GM23338 (cell line): Measurements from ENCODE around the gene MTAP. TPM values are rescaled to one million over a fixed set of nuclear protein-coding genes. Genes with fewer than 3 reads are reported as not detected.
"Not testable (repeated sequence)": the region's sequence is repeated elsewhere in the genome, so short reads cannot be mapped to it uniquely, and the experiment has no call there.

Experiments used
- ATAC-seq: fragments of 200-7000 bp; cut with Tn5 transposase; 3 replicates; pipeline ENCODE4 v1.9.1; 2020
- DNase-seq: peaks from one replicate; pipeline ENCODE4 v3.0.0-alpha.2; 2015; ENCODE audit warnings: low spot score
- H2AFZ ChIP-seq: fragments of 200-600 bp; sonication (generic); 2 replicates; pipeline ENCODE4 v1.8.0; 2016; ENCODE audit warnings: antibody characterized with exemption, mild to moderate bottlenecking, moderate library complexity
- H3F3A ChIP-seq: fragments of 200-600 bp; sonication (generic); replicated peaks from 2 replicates; pipeline ENCODE4 v1.8.0; 2017; ENCODE audit warnings: antibody characterized with exemption, mixed run types, low read depth
- H3K27ac ChIP-seq: fragments of 200-600 bp; sonication (generic); 2 replicates; pipeline ENCODE4 v1.6.1; 2016; ENCODE audit warnings: low read depth
- H3K27me3 ChIP-seq: fragments of 200-600 bp; sonication (generic); 2 replicates; pipeline ENCODE4 v1.8.0; 2016; ENCODE audit warnings: mild to moderate bottlenecking, mixed run types, moderate library complexity; ENCODE audit not compliant: insufficient read depth
- H3K36me3 ChIP-seq: fragments of 200-600 bp; sonication (generic); 2 replicates; pipeline ENCODE4 v1.8.0; 2016; ENCODE audit warnings: mild to moderate bottlenecking; ENCODE audit not compliant: insufficient read depth
- H3K4me1 ChIP-seq: fragments of 200-600 bp; sonication (generic); 2 replicates; pipeline ENCODE4 v1.8.0; 2016; ENCODE audit warnings: mild to moderate bottlenecking, moderate library complexity; ENCODE audit not compliant: insufficient read depth
- H3K4me2 ChIP-seq: fragments of 200-600 bp; sonication (generic); 2 replicates; pipeline ENCODE4 v1.7.1; 2017; ENCODE audit warnings: mixed run types
- H3K4me3 ChIP-seq: fragments of 200-600 bp; sonication (generic); 2 replicates; pipeline ENCODE4 v1.6.1; 2016; ENCODE audit warnings: mixed run types
- H3K79me2 ChIP-seq: fragments of 200-600 bp; sonication (generic); replicated peaks from 2 replicates; pipeline ENCODE4 v1.8.0; 2017; ENCODE audit warnings: mild to moderate bottlenecking; ENCODE audit not compliant: insufficient read depth
- H3K9me2 ChIP-seq: fragments of 200-600 bp; sonication (generic); 2 replicates; pipeline ENCODE4 v1.8.0; 2017; ENCODE audit not compliant: insufficient read depth
- H4K20me1 ChIP-seq: fragments of 200-600 bp; sonication (generic); replicated peaks from 2 replicates; pipeline ENCODE4 v1.8.0; 2017; ENCODE audit warnings: mild to moderate bottlenecking; ENCODE audit not compliant: insufficient read depth
- H3K27ac Mint-ChIP-seq: 2 replicates; pipeline ENCODE4 v1.8.0; 2020; ENCODE audit warnings: inconsistent platforms, mild to moderate bottlenecking, moderate library complexity, mixed read lengths
- H3K27me3 Mint-ChIP-seq: 3 replicates; pipeline ENCODE4 v1.8.0; 2022; ENCODE audit warnings: low read depth, mild to moderate bottlenecking, moderate library complexity, mixed read lengths, inconsistent platforms; ENCODE audit not compliant: insufficient read depth, poor library complexity
- H3K36me3 Mint-ChIP-seq: 3 replicates; pipeline ENCODE4 v1.8.0; 2021; ENCODE audit warnings: low read depth, mild to moderate bottlenecking, inconsistent platforms, moderate library complexity, mixed read lengths
- H3K4me1 Mint-ChIP-seq: 3 replicates; pipeline ENCODE4 v1.8.0; 2020; ENCODE audit warnings: mild to moderate bottlenecking, inconsistent platforms, mixed read lengths
- H3K4me3 Mint-ChIP-seq: 3 replicates; pipeline ENCODE4 v1.8.0; 2021; ENCODE audit warnings: moderate library complexity, mild to moderate bottlenecking, inconsistent platforms, mixed read lengths
- H3K9me3 Mint-ChIP-seq: 3 replicates; pipeline ENCODE4 v1.8.0; 2020; ENCODE audit warnings: moderate library complexity, mild to moderate bottlenecking, inconsistent platforms, mixed read lengths
- EZH2 ChIP-seq: fragments of 200-600 bp; sonication (generic); IDR thresholded peaks from one replicate; pipeline ENCODE4 v1.8.0; 2017; ENCODE audit warnings: antibody characterized with exemption, mild to moderate bottlenecking, low read depth; ENCODE audit not compliant: unreplicated experiment
- EZH2phosphoT487 ChIP-seq: fragments of 200-600 bp; sonication (generic); IDR thresholded peaks from one replicate; pipeline ENCODE4 v1.8.1; 2018; ENCODE audit warnings: antibody characterized with exemption; ENCODE audit not compliant: unreplicated experiment
- JUNB ChIP-seq: IDR thresholded peaks from one replicate; pipeline ENCODE4 v1.6.1; 2016; ENCODE audit warnings: antibody characterized with exemption; ENCODE audit not compliant: unreplicated experiment
- NANOG ChIP-seq: IDR thresholded peaks from 2 replicates; pipeline ENCODE4 v1.6.1; 2016; ENCODE audit warnings: antibody characterized with exemption, borderline replicate concordance
- POLR2AphosphoS5 ChIP-seq: IDR thresholded peaks from 2 replicates; pipeline ENCODE4 v1.6.1; 2016; ENCODE audit warnings: antibody characterized with exemption, low read depth
- STAT1 ChIP-seq: IDR thresholded peaks from one replicate; pipeline ENCODE4 v1.6.1; 2016; ENCODE audit warnings: antibody characterized with exemption; ENCODE audit not compliant: unreplicated experiment
- ZNF331 ChIP-seq: fragments of 250-450 bp; sonication (Bioruptor Pico); IDR thresholded peaks from 2 replicates; pipeline ENCODE4 v1.5.0; 2020; ENCODE audit warnings: low read depth, mild to moderate bottlenecking, moderate library complexity
- polyA plus RNA-seq: library from polyadenylated mRNA; unstranded; fragments of >200 nt; fragmentation: Nextera tagmentation; extraction: Ambion mirVana; gene quantifications from 2 replicates; pipeline ENCODE4 v1.2.1, GENCODE V29; 2016
- total RNA-seq: library from RNA; depleted of rRNA; stranded (reverse); fragments of >200 nt; shearing (Covaris generic); gene quantifications from 2 replicates; pipeline ENCODE4 v1.2.3, GENCODE V29; 2014
- TF ChIP-seq, protein P1 (sequence below): fragments of 250-450 bp; sonication (Bioruptor Pico); IDR thresholded peaks from 2 replicates; pipeline ENCODE4 v1.5.0; 2020; ENCODE audit warnings: mild to moderate bottlenecking, moderate library complexity
- TF ChIP-seq, protein P2 (sequence below): IDR thresholded peaks from 2 replicates; pipeline ENCODE4 v1.6.1; 2016; ENCODE audit warnings: antibody characterized with exemption
- TF ChIP-seq, protein P3 (sequence below): IDR thresholded peaks from one replicate; pipeline ENCODE4 v1.6.1; 2018; ENCODE audit warnings: antibody characterized with exemption; ENCODE audit not compliant: unreplicated experiment

Gene MTAP
- total and polyA plus RNA-seq, 2 experiments from 2014 or later, result 61.8 to 70.0 TPM

GRCh38 chr9:21945606-21946005, 143.2 kb downstream of the MTAP start (continued):
- TF ChIP-seq, protein P1, sequence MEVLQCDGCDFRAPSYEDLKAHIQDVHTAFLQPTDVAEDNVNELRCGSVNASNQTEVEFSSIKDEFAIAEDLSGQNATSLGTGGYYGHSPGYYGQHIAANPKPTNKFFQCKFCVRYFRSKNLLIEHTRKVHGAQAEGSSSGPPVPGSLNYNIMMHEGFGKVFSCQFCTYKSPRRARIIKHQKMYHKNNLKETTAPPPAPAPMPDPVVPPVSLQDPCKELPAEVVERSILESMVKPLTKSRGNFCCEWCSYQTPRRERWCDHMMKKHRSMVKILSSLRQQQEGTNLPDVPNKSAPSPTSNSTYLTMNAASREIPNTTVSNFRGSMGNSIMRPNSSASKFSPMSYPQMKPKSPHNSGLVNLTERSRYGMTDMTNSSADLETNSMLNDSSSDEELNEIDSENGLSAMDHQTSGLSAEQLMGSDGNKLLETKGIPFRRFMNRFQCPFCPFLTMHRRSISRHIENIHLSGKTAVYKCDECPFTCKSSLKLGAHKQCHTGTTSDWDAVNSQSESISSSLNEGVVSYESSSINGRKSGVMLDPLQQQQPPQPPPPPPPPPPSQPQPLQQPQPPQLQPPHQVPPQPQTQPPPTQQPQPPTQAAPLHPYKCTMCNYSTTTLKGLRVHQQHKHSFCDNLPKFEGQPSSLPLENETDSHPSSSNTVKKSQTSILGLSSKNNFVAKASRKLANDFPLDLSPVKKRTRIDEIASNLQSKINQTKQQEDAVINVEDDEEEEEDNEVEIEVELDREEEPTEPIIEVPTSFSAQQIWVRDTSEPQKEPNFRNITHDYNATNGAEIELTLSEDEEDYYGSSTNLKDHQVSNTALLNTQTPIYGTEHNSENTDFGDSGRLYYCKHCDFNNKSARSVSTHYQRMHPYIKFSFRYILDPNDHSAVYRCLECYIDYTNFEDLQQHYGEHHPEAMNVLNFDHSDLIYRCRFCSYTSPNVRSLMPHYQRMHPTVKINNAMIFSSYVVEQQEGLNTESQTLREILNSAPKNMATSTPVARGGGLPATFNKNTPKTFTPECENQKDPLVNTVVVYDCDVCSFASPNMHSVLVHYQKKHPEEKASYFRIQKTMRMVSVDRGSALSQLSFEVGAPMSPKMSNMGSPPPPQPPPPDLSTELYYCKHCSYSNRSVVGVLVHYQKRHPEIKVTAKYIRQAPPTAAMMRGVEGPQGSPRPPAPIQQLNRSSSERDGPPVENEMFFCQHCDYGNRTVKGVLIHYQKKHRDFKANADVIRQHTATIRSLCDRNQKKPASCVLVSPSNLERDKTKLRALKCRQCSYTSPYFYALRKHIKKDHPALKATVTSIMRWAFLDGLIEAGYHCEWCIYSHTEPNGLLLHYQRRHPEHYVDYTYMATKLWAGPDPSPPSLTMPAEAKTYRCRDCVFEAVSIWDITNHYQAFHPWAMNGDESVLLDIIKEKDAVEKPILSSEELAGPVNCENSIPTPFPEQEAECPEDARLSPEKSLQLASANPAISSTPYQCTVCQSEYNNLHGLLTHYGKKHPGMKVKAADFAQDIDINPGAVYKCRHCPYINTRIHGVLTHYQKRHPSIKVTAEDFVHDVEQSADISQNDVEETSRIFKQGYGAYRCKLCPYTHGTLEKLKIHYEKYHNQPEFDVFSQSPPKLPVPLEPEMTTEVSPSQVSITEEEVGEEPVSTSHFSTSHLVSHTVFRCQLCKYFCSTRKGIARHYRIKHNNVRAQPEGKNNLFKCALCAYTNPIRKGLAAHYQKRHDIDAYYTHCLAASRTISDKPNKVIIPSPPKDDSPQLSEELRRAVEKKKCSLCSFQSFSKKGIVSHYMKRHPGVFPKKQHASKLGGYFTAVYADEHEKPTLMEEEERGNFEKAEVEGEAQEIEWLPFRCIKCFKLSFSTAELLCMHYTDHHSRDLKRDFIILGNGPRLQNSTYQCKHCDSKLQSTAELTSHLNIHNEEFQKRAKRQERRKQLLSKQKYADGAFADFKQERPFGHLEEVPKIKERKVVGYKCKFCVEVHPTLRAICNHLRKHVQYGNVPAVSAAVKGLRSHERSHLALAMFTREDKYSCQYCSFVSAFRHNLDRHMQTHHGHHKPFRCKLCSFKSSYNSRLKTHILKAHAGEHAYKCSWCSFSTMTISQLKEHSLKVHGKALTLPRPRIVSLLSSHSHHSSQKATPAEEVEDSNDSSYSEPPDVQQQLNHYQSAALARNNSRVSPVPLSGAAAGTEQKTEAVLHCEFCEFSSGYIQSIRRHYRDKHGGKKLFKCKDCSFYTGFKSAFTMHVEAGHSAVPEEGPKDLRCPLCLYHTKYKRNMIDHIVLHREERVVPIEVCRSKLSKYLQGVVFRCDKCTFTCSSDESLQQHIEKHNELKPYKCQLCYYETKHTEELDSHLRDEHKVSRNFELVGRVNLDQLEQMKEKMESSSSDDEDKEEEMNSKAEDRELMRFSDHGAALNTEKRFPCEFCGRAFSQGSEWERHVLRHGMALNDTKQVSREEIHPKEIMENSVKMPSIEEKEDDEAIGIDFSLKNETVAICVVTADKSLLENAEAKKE, result no peak
- TF ChIP-seq ZNF331 (CRISPR knock-in tag) (no peak), POLR2AphosphoS5 (no peak)

DNA sequence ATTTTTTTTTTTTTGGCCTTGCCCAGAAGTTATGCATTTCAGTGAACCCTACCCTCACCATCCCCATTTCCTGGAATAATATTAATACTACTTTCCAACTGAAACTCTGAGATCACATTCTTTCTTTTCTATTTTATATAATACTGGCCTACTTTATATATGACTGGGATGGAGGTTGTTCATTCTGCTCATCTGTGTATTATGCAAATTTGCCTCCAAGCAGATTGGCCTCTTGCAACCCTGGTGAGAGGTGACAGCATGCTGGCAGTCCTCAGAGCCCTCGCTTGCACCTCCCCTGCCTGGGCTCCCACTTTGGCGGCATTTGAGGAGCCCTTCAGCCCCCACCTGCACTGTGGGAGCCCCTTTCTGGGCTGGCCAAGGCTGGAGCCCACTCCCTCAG, 156.4 kb downstream of the MTAP start:
- Mint-ChIP-seq H3K27me3 (peaks cover 15% of the 10 kb centered on the region), H3K36me3 (no peaks in the 10 kb centered on the region; the same call in 2 of the 3 replicates), H3K27ac (no peak overlapping the region), H3K4me1 (no peaks in the 10 kb centered on the region), H3K4me3 (no peak overlapping the region), H3K9me3 (no peaks in the 10 kb centered on the region; the same call in 2 of the 3 replicates)
- Histone ChIP-seq H3K4me2 (no peak overlapping the region), H3K27me3 (peaks cover 27% of the 10 kb centered on the region), H4K20me1 (no peaks in the 10 kb centered on the region; the same call in 1 of the 2 replicates), H3K9me2 (no peaks in the 10 kb centered on the region), H3K36me3 (no peaks in the 10 kb centered on the region), H3F3A (no peaks in the 10 kb centered on the region), H2AFZ (no peak overlapping the region), H3K79me2 (no peaks in the 10 kb centered on the region), H3K4me3 (no peak overlapping the region), H3K4me1 (peaks cover 3% of the 10 kb centered on the region; the same call in 1 of the 2 replicates), H3K27ac (no peak overlapping the region)
- DNase-seq (no peak), ATAC-seq (no peak)
- TF ChIP-seq POLR2AphosphoS5, result no peak
- TF ChIP-seq, protein P2, sequence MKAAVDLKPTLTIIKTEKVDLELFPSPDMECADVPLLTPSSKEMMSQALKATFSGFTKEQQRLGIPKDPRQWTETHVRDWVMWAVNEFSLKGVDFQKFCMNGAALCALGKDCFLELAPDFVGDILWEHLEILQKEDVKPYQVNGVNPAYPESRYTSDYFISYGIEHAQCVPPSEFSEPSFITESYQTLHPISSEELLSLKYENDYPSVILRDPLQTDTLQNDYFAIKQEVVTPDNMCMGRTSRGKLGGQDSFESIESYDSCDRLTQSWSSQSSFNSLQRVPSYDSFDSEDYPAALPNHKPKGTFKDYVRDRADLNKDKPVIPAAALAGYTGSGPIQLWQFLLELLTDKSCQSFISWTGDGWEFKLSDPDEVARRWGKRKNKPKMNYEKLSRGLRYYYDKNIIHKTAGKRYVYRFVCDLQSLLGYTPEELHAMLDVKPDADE, result no peak
- no peak for TF ChIP-seq ZNF331 (CRISPR knock-in tag)
- no peak for TF ChIP-seq STAT1
- TF ChIP-seq EZH2, result no peak
- no peak for TF ChIP-seq EZH2phosphoT487
- TF ChIP-seq, protein P3, sequence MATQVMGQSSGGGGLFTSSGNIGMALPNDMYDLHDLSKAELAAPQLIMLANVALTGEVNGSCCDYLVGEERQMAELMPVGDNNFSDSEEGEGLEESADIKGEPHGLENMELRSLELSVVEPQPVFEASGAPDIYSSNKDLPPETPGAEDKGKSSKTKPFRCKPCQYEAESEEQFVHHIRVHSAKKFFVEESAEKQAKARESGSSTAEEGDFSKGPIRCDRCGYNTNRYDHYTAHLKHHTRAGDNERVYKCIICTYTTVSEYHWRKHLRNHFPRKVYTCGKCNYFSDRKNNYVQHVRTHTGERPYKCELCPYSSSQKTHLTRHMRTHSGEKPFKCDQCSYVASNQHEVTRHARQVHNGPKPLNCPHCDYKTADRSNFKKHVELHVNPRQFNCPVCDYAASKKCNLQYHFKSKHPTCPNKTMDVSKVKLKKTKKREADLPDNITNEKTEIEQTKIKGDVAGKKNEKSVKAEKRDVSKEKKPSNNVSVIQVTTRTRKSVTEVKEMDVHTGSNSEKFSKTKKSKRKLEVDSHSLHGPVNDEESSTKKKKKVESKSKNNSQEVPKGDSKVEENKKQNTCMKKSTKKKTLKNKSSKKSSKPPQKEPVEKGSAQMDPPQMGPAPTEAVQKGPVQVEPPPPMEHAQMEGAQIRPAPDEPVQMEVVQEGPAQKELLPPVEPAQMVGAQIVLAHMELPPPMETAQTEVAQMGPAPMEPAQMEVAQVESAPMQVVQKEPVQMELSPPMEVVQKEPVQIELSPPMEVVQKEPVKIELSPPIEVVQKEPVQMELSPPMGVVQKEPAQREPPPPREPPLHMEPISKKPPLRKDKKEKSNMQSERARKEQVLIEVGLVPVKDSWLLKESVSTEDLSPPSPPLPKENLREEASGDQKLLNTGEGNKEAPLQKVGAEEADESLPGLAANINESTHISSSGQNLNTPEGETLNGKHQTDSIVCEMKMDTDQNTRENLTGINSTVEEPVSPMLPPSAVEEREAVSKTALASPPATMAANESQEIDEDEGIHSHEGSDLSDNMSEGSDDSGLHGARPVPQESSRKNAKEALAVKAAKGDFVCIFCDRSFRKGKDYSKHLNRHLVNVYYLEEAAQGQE, result no peak
- TF ChIP-seq NANOG, result no peak
- no peak for TF ChIP-seq JUNB

- not testable (repeated sequence) for DNase-seq, H3K27ac ChIP-seq, H3K4me1 Mint-ChIP-seq, H3K36me3 ChIP-seq, H3K9me3 Mint-ChIP-seq, H3K4me3 ChIP-seq, H3K4me2 ChIP-seq, H3K4me1 ChIP-seq, H3K36me3 Mint-ChIP-seq, ATAC-seq, H2AFZ ChIP-seq, H3K4me3 Mint-ChIP-seq, H4K20me1 ChIP-seq, H3F3A ChIP-seq, H3K79me2 ChIP-seq, H3K9me2 ChIP-seq, H3K27ac Mint-ChIP-seq
- H3K27me3 Mint-ChIP-seq, result peaks cover 20% of the 10 kb centered on the region
- H3K27me3 ChIP-seq, result peaks cover 31% of the 10 kb centered on the region
These were observed 156.8 kb downstream of the MTAP start for GRCh38 chr9:21959268-21959667.
